Panc1 (cell line): ENCODE results near the gene GNAQ. TPM values are rescaled to one million over a fixed set of nuclear protein-coding genes. Genes with fewer than 3 reads are reported as not detected.

Experiments
- ATAC-seq: fragments of 200-7000 bp; cut with Tn5 transposase; 2 replicates; pipeline ENCODE4 v1.9.1; 2020; ENCODE audit warnings: mild to moderate bottlenecking, moderate library complexity
- BruUV-seq: library from RNA; stranded (reverse); fragments of 400-500 nt; replicated peaks from 2 replicates; lab custom pipeline; 2021; lab: Mats Ljungman, UMichigan
- CTCF ChIA-PET: fragments of 300-600 bp; sonication (Branson Sonifier 250); formaldehyde crosslinking; loops from one replicate; lab custom pipeline; 2022; ENCODE audit warnings: antibody characterized with exemption; lab: Charles Lee
- POLR2A ChIA-PET: fragments of 300-600 bp; sonication (Branson Sonifier 250); formaldehyde crosslinking; loops from one replicate; lab custom pipeline; 2022; ENCODE audit warnings: antibody characterized with exemption; lab: Charles Lee
- DNase-seq: peaks from one replicate; pipeline ENCODE4 v3.0.0-alpha.2; 2010; ENCODE audit warnings: low read depth, low spot score
- H3K27ac ChIP-seq: 2 replicates; pipeline ENCODE4 v1.5.1; 2011; ENCODE audit warnings: mild to moderate bottlenecking, low read length, inconsistent platforms
- H3K27me3 ChIP-seq: fragments of 200-500 bp; sonication (Bioruptor generic); 2 replicates; pipeline ENCODE4 v1.6.0; 2014; ENCODE audit warnings: low read length, inconsistent platforms; ENCODE audit not compliant: control insufficient read depth, insufficient read depth
- H3K36me3 ChIP-seq: fragments of 200-500 bp; sonication (Bioruptor generic); 2 replicates; pipeline ENCODE4 v1.5.1; 2014; ENCODE audit warnings: inconsistent platforms, mild to moderate bottlenecking, low read length, moderate library complexity; ENCODE audit not compliant: control insufficient read depth, insufficient read depth
- H3K4me1 ChIP-seq: 2 replicates; pipeline ENCODE4 v1.5.1; 2011; ENCODE audit warnings: inconsistent platforms, mild to moderate bottlenecking, low read length, moderate library complexity; ENCODE audit not compliant: control insufficient read depth, insufficient read depth
- H3K4me3 ChIP-seq, 2 experiments: 2 replicates each; pipeline ENCODE4 v1.5.1; 2011 to 2012; ENCODE audit warnings: low read depth in 2 of 2, low read length in 2 of 2, mild to moderate bottlenecking in 2 of 2, inconsistent platforms in 1 of 2, moderate library complexity in 1 of 2
- H3K9me3 ChIP-seq: fragments of 200-500 bp; sonication (Bioruptor generic); 2 replicates; pipeline ENCODE4 v1.5.1; 2014; ENCODE audit warnings: low read depth, mild to moderate bottlenecking, inconsistent platforms, low read length, moderate library complexity; ENCODE audit not compliant: control insufficient read depth, insufficient read depth
- POLR2AphosphoS5 ChIP-seq: IDR thresholded peaks from 2 replicates; pipeline ENCODE4 v1.6.1; 2012; ENCODE audit warnings: mild to moderate bottlenecking, low read depth, low read length, moderate library complexity
- REST ChIP-seq, 2 experiments: IDR thresholded peaks; 2 replicates each; pipeline ENCODE4 v1.6.1; 2011 to 2012; ENCODE audit warnings: low read depth in 2 of 2, control low read depth in 1 of 2, low read length in 1 of 2, mild to moderate bottlenecking in 1 of 2, moderate library complexity in 1 of 2; ENCODE audit not compliant: insufficient read depth in 1 of 2
- SIN3A ChIP-seq: IDR thresholded peaks from 2 replicates; pipeline ENCODE4 v1.6.1; 2012; ENCODE audit warnings: low read depth, mild to moderate bottlenecking, low read length, moderate library complexity, borderline replicate concordance; ENCODE audit not compliant: insufficient read depth
- TCF7L2 ChIP-seq: IDR thresholded peaks from 2 replicates; pipeline ENCODE4 v1.6.1; 2011; ENCODE audit warnings: mild to moderate bottlenecking, low read depth, low read length, inconsistent platforms
- in situ Hi-C: cut with HindIII; loops from 2 replicates; pipeline ENCODE4 v1.10.0; 2016; ENCODE audit warnings: low sequenced_read_pairs, low pct_unique_long_range_greater_than_20kb
- intact Hi-C: fragments of 100-400 bp; cut with micrococcal nuclease; formaldehyde crosslinking; loops from one replicate; pipeline ENCODE4 v1.10.0; 2022; ENCODE audit not compliant: unreplicated experiment
- total RNA-seq: library from RNA; stranded (reverse); gene quantifications from one replicate; pipeline ENCODE4 v1.2.1, GENCODE V29; 2021; ENCODE audit not compliant: unreplicated experiment
- TF ChIP-seq, protein P1 (sequence below): fragments of 450-650 bp; IDR thresholded peaks from 2 replicates; pipeline ENCODE4 v1.5.1; 2017; ENCODE audit warnings: mild to moderate bottlenecking

GNAQ gene
- total RNA-seq, 1 experiment from 2014 or later, result 34.5 TPM

GRCh38 chr9:77909306-77909705 is 122.3 kb downstream of the GNAQ start:
- ATAC-seq, result no peak
- in situ Hi-C loops (no loop called here), intact Hi-C loops (no loop called here)
- ChIA-PET CTCF (no interaction called here), POLR2A (no interaction called here)
- TF ChIP-seq POLR2AphosphoS5 (no peak), SIN3A (no peak), TCF7L2 (no peak), REST (IDR thresholded peaks at IDR 0.05; ENCODE audit: insufficient read depth in 1 of 2, low read depth in 2 of 2, low read length in 1 of 2) (no peak)
- TF ChIP-seq, protein P1, sequence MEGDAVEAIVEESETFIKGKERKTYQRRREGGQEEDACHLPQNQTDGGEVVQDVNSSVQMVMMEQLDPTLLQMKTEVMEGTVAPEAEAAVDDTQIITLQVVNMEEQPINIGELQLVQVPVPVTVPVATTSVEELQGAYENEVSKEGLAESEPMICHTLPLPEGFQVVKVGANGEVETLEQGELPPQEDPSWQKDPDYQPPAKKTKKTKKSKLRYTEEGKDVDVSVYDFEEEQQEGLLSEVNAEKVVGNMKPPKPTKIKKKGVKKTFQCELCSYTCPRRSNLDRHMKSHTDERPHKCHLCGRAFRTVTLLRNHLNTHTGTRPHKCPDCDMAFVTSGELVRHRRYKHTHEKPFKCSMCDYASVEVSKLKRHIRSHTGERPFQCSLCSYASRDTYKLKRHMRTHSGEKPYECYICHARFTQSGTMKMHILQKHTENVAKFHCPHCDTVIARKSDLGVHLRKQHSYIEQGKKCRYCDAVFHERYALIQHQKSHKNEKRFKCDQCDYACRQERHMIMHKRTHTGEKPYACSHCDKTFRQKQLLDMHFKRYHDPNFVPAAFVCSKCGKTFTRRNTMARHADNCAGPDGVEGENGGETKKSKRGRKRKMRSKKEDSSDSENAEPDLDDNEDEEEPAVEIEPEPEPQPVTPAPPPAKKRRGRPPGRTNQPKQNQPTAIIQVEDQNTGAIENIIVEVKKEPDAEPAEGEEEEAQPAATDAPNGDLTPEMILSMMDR, result no peak
- Histone ChIP-seq H3K36me3 (no peaks in the 10 kb centered on the region), H3K27me3 (no peaks in the 10 kb centered on the region), H3K9me3 (no peaks in the 10 kb centered on the region), H3K4me1 (peaks cover 4% of the 10 kb centered on the region; the same call in 1 of the 2 replicates), H3K27ac (no peak overlapping the region), H3K4me3 (no peak overlapping the region)
- DNase-seq, result no peak
- no TSS peak for BruUV-seq

GRCh38 chr9:77908293-77908692 is 123.3 kb downstream of the GNAQ start:
- ChIA-PET POLR2A (no interaction called here), CTCF (no interaction called here)
- no TSS peak for BruUV-seq
- ATAC-seq (no peak), DNase-seq (no peak)
- Histone ChIP-seq H3K36me3 (no peaks in the 10 kb centered on the region), H3K27me3 (no peaks in the 10 kb centered on the region), H3K9me3 (no peaks in the 10 kb centered on the region), H3K27ac (no peak overlapping the region), H3K4me3 (no peak overlapping the region), H3K4me1 (peaks cover 4% of the 10 kb centered on the region; the same call in 1 of the 2 replicates)
- in situ Hi-C loops (no loop called here), intact Hi-C loops (no loop called here)
- TF ChIP-seq POLR2AphosphoS5 (no peak), TCF7L2 (no peak), SIN3A (no peak), REST (IDR thresholded peaks at IDR 0.05; ENCODE audit: insufficient read depth in 1 of 2, low read depth in 2 of 2, low read length in 1 of 2) (no peak)
- TF ChIP-seq, protein P1, result no peak
